ENCODE data around the gene CCDC85B.

- TF ChIP-seq POLR2A (IDR thresholded peaks at IDR 0.05) (no peak), CTCF (IDR thresholded peaks at IDR 0.05) (no peak)
These were observed 36.3 kb upstream of the CCDC85B start for GRCh38 chr11:65854161-65854592.

All from esophagus squamous epithelium (tissue), 4 donors.